ENCODE data around the gene RMP24.
"Not testable (repeated sequence)": the region's sequence is repeated elsewhere in the genome, so short reads cannot be mapped to it uniquely, and the experiment has no call there.

Gene RMP24

DNA sequence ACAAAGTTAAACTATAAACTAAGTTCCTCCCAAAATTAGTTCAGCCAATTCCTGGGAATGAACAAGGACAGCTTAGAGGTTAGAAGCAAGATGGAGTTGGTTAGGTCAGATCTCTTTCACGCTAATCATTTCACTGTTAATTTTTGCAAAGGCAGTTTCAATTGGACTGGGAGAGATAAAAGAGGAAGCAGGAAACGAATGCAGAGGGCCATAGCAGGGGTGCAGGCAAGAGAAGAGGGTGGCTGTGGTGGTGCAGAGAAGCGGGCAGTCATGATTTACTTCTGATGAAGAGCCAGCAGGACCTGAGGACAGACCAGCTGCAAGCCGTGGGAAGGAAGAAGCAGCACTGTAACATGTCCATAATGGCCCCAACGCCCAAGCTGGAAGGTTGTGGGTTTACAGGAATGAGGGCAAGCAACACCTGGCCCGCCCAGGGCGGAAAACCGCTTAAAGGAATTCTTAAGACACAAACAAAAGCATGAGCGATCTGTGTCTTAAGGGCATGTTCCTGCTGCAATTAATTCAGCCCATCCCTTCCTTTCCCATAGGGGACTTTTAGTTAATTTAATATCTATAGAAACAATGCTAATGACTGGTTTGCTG, 4.1 kb upstream of the RMP24 start:
- peak; percentile 17 for DNase-seq (ENCODE audit: low read depth)

DNA sequence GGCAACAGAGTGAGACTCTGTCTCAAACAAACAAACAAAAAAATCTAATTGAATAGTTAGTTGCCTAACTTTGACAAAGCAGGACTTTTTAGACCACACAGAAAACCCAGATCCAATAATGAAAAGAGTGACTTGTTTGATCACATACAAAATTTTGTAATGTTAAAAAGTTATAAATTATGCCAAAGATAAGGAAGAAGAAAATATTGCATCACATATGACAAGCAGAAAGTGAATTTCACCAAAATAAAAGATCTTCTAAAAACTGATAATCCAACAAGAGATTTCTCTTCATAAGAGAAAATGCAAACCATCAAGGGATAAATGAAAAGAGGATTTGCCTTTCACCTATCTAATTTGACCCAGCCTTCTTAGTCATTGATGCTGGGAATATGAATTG, 2.8 kb upstream of the RMP24 start:
- DNase-seq (ENCODE audit: low read depth): no peak

DNA sequence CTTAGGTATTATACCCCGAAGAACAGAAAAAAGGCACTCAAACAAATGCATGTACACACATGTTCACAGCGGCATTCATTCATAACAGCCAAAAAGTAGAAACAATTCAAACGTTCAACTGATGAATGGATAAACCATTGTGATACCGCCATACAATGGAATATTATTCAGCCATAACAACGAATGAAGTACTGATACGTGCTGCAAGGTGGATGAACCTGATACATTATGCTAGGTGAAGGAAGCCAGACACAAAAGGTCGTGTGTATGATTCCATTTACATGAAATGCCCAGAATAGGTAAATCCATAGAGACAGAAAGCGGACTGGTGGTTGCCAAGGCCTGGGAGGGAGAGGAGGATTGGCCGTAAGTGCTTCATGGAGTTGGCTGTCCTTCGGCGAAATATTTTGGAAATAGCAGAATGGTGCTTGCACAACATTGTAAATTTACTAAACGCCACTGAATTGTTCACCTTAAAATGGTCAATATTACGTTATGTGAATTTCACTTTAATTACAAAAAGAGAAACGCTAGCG, 750 bp upstream of the RMP24 start:
- DNase-seq (ENCODE audit: low read depth): no peak

DNA sequence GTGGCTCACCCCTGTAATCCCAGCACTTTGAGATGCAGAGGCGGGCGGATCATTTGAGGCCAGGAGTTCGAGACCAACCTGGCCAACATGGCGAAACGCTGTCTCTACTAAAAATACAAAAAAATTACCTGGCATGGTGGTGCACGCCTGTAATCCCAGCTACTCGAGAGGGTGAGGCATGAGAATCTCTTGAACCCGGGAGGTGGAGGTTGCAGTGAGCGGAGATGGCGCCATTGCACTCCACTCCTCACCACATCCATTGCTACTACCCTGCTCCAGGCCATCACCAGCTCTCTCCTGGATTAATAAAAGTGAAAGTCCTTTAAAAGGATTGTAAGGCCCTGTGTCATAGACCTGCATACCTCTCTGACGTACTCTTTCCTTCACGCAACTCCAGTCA, 1.2 kb downstream of the RMP24 start:
- no peak for DNase-seq (ENCODE audit: low read depth)

DNA sequence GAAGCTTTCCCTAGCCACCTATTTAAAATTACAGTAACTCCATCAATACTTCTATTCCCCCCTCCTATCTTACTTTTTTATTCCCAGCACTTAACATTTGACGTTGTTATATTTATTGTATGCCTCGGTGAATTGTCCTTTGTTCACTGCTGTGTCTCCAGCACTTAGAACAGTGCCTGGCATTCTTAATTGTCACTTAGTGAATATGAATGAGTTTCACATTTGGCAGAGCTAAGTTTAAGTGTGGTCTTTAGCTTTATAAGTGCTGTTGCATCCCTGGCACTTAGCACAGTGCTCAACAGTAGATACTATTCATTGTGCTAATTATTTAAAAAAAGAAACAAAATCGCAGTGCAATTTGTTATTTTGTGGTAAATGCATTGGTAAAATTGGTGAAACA, 1.7 kb downstream of the RMP24 start:
- DNase-seq (ENCODE audit: low read depth): no peak

DNA sequence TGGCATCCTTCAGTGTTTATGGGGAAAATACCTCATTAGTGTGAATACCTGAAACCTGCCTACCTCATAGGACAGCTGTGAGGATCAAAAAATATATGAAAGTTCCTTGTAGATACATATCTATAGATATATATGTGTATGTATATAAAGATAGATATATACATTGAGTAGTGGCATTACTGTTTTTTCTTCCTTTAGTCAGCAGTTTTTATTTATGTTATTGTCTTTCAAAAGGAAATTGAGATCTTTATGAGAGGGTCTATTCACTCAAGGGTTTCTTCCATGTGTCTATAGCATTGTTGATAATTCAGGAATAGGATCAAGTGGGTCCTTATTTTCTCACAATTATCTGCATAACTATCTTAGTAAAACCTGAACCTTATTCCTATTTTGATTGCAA, 6.6 kb downstream of the RMP24 start:
- no peak for DNase-seq (ENCODE audit: low read depth)

DNA sequence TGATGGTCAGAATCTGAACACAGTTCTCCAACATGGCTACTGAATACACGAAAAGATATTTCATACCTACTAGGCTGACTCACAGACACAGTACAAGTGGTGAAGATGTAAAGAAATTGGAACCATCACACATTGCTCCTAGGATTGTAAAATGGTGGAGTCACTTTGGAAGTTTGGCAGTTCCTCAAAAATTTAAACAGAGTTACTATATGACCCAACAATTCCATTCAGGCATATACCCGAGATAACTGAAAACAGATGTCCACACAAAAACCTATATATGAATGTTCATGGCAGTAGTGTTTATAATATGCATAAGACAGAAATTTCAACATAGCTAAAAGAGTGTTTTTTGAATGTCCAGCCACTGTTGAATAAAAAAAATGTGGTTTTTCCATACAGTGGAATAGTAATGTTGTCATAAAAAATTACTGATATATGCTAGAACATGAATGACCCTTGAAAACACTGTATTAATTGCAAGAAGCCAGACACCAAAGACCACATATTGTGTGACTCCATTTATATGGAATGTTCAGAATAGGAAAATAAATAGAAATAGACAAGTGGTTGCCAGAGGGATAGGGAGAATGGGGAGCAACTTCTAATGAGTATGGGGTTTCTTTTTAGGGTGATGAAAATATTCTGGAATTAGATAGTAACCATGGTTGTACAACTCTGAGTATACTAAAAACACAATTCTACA, 10.1 kb downstream of the RMP24 start:
- DNase-seq (ENCODE audit: low read depth): peak; percentile 40

DNA sequence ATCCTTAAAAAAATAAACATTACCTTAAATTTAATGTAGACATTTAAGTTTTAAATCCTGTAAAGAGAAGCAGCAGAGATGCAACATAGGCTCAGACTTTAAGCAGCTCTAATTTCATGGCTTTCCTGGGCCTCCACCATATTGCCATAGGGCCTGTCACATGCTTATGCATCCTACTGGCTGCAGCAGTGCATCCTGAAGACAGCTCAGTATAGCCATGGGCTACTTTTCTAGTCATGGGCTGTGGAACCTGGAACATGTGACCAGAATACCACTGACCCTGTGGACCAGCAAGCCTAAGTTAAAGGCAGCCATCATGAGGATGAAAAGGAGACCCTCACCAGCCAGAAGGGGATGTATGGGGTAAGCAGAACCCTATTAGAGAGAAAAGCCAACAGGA, 10.7 kb downstream of the RMP24 start:
- no peak for DNase-seq (ENCODE audit: low read depth)

DNA sequence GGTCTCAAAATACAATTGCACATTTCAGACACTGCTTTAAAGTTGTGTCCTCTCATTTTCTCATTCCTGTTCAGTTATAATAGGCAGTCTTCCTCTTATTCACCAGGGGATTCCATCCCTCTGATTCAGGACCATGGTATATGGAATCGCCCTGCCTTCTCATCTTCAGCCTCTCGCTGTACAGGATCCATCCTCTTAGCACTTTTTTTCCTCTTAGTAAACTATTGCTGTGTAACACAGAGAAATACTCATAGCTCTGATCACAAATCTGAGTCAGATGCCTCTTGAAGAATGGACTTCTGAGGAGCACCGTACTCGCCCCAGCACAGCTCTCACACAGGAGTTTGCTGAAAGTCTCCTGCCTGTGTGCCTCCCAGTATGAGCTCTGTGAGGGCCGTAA, 11.3 kb downstream of the RMP24 start:
- DNase-seq (ENCODE audit: low read depth): no peak

DNA sequence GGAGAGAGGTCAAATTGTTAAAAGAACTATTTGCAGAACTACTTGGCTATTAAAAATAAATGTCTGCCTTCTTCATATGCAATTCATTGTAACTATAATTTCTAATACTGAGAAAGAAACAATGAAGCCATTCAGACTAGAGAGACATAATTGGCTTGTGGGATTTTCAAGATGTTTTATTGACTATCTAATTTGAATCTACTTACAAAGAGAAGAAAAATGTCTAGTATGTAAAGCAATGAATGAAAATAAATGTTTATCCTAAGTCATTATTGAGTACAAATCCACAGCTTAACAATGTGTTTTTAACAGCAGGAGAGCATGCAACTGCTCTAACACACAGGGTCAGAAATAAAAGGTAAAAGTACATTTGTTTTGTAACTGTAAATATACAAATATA, 19.2 kb downstream of the RMP24 start:
- no peak for DNase-seq (ENCODE audit: low read depth)

DNA sequence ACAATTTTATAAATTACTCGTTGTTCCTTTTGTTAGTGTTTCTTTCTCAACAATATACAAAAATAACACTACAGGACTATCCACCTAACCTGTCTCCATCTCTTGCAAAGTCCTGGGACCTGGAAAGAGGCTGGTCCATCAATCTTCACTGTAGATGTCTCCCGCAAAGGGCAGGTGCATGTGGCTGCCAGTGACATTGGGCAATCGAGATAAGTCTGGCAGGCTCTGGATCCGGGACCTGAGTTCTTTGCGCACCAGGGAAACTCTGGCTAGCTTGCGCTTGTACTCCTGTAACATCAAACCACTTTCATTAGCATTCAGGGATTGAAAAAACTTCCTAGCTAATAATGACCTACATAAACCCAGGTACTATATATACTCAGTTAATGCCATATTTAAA, 20.5 kb downstream of the RMP24 start:
- DNase-seq (ENCODE audit: low read depth): no peak

DNA sequence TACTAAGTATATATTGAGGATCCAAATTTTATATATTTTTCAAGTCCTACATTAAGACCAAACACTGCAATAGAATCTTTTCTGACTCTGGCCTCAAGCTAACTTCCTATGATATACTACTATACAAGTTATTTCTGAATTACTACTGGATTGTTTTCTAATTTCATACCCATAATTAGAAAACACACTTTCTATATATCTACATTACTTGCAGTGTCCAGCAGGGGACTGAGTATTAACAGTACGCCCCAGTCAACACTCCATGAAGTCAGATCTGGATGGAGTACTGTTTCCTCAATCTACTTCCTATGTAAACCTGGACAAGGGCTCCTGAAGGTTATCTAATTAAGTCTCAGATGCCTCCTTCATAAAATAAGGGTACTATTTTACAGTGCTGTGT, 26.5 kb downstream of the RMP24 start:
- DNase-seq (ENCODE audit: low read depth): no peak

DNA sequence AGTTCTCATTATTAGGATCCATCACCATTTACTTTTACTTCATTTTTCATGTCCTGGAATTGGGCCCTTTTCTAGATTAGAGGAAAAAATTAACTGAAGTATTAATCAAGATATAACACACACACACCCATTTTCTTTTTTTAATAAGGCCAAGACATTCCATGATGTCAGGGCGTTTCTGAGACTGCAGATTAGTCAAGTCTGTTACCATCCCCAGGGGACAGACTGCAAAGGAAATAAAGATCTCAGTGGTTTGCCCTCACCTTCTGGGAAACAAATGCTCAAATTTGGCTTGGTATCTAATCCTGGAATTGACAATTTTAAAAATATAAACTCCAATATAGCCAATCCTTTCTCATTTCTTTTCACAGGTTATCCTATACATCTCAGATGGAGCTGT, 27.4 kb downstream of the RMP24 start:
- DNase-seq (ENCODE audit: low read depth): no peak

DNA sequence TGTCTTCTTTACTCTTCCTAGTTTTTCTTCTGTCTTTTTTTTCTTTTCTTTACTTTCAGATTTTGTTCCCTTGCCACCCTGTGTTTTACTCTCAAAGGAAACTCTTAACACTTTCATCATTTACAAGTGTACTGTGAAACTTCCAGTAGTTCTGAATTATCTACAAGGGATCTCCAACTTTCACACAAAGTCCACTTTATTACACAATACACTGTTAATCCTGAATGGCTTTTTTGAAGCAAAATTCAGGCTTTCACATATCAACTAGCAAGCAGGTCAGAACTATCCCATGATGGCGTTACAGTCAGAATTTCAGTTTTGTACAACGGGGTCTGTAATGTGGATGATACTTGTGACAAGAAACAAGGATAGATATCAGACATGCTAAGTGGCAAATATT, 34.5 kb downstream of the RMP24 start:
- DNase-seq (ENCODE audit: low read depth): no peak

DNA sequence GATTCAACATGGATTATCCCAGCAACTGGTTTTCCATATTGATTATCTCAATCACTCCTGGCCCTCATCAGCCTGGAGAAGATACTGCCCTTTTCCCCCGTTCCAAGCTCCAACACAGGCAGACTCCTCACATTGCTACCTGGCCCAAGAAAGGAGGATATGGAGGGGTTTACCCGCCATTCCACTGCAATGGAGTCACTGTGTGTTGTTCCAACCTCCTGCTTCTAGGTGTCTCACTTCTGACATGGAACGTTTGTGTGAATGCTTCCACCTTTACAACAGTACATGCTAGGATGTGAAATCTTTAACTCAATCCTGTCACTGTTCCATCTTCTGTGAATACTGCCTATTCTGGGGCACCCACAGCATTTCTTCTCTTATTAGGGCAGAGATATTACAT, 36.7 kb downstream of the RMP24 start:
- DNase-seq (ENCODE audit: low read depth): no peak

DNA sequence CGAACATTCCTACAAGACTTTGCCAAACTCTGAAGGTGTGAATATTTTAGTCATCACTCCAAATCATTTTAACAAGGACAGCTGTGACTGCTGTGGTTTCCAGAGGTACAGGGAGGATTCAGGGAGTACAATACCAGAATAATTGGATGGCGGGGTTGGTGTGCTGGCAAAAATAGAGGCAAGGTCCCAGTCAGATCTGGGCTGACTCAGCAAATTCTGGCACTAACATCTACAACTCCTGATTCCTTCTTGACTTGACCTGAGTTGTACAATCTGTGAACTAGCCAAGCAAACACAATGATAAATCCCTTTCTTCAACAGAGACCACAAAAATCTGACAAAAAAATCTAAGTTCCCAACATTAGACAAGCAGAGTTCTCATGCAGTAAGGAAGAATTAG, 40.4 kb downstream of the RMP24 start:
- no peak for DNase-seq (ENCODE audit: low read depth)

DNA sequence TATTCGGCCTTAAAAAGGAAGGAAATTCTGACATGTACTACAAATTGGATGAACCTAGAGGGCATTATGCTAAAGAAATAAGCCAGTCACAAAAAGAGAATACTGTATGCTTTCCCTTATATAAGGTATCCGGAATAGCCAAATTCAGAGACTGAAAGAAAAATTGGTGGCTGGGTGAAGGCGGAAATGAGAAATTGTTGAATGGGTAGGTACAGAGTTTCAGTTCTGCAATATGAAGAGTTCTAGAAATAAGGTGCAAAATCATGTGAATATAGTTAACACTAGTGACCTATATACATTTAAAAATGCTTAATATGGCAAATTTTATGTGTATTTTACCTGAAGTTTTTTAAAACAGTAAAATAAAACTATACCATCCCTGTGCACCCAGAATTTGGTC, 43.1 kb downstream of the RMP24 start:
- no peak for DNase-seq (ENCODE audit: low read depth)

DNA sequence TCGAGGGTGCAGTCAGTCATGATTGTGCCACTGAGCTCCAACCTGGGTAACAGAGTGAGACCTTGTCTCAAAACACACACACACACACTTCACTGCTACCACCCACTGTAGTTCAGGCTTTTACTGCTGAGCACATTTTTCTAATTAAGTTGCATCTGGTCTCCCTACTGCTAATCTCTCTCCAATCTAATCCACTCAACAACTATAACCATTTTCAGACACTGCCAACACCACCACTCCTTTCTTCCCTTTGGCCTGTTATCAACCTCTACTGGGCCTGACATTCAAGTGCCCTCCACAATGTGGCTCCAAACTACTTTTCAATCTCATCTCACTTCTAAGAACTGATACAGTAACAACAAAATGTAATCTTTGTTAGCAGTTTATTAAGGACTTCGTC, 44.8 kb downstream of the RMP24 start:
- no peak for DNase-seq (ENCODE audit: low read depth)

DNA sequence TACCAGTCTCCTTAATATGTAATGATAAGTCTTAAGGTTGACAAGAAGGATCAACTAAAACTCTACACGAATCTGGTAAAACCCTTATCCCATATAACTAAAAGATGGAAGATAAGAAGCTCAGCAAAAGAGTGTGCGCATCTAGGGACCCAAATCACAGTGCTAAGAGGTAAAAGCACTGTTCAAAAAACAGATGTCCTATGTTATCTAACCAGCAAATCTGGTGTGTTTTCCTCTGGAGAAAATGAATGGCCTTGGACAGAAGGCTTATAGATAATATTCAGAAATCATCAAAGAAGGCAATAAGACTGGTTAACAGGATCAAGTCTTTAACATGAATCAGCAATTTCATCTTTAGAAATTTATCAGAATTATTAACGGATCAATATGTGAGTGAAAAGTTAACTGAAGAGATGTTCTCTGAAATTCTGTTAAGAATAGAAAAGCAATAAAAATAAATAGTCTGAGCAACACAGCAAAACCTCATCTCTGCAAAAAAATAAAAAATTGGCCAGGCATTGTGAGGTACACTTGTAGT, 47.8 kb downstream of the RMP24 start:
- no peak for DNase-seq (ENCODE audit: low read depth)

DNA sequence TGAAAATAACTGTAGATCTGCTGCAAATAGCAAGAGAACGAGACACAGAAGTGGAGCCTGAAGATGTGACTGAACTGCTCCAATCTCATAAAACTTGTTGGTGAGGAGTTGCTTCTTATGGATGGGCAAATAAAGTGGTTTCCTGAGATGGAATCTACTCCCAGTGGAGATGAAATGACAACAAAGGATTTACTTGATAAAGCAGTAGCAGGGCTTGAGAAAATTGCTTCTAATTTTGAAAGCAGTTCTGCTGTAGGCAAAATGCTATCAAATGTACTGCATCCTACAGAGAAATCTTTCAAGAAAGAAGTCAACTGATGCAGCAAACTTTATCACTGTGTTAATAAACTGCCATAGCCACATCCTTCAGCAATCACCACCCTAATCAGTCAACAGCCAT, 50.9 kb downstream of the RMP24 start:
- DNase-seq (ENCODE audit: low read depth): no peak

DNA sequence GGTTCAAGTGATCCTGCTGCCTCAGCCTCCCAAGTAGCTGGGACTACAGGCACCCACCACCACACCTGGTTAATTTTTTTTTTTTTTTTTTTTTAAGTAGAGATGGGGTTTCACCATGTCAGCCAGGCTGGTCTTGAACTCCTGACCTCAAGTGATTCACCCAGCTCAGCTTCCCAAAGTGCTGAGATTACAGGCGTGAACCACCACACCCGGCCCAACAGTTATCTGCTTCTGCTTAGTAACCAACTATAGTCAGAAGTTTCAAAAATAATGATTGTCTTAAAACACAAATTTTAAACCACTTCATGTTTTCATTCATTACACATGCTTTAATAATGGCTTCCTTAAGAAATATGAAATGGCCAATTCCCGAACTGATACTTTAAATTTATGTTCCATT, 51.8 kb downstream of the RMP24 start:
- not testable (repeated sequence) for DNase-seq (ENCODE audit: low read depth)

DNA sequence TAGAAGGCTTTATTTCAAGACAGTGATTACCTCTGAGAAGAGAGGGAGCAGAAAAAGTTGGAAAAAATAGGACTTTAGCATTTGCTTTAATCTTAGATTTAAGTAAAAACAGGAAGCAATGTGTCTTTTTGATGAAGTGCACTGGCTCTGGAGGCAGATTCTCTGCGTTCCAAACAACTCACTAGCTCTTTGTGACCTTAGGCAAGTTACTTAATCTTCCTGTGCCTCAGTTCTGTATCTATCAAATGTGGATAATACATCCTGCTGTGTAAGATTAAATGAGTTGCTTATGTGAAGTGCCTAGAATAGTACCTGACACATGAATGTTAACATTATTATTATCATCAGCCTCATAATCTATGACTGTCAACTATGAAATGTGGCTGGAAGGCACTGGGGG, 52.5 kb downstream of the RMP24 start:
- DNase-seq (ENCODE audit: low read depth): peak; percentile 42

DNA sequence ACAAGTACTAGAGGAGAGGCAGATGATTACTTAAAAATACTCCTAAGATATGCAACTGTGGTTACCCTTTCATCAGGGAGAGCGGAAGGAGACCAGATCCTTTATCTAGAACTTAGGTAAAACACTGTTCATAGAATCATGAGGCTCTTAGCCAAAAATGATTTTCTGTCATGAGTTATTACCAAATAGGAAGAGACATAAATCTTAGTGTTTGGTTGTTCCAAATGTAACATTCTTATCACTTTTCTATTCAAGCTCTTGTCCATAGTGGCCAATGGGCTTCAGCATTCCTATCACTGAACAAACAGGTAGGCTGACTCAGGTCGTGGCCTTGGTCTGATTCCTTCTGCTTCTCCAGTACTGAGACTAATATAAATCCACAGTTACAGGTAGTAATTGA, 56.4 kb downstream of the RMP24 start:
- no peak for DNase-seq (ENCODE audit: low read depth)

All from RPMI7951 (cell line).